Endodermal cell (in vitro differentiated cells): ENCODE results near the gene CENPA. TPM values are rescaled to one million over a fixed set of nuclear protein-coding genes. Genes with fewer than 3 reads are reported as not detected.
A peak's percentile ranks its signal among the peaks of the same experiment; 100 is the strongest.

ENCODE experiments used
- DNase-seq: peaks from one replicate; pipeline ENCODE4 v3.0.0-alpha.2; 2017
- H3K27ac ChIP-seq: 2 replicates; pipeline ENCODE4 v1.5.1; 2013; ENCODE audit warnings: mild to moderate bottlenecking, low read depth, low read length, moderate library complexity
- H3K27me3 ChIP-seq: 2 replicates; pipeline ENCODE4 v1.6.1; 2013; ENCODE audit warnings: mild to moderate bottlenecking, low read length, moderate library complexity; ENCODE audit not compliant: insufficient read depth, control insufficient read depth, poor library complexity, severe bottlenecking
- H3K36me3 ChIP-seq: 2 replicates; pipeline ENCODE4 v1.7.0; 2013; ENCODE audit warnings: mild to moderate bottlenecking, low read length, moderate library complexity; ENCODE audit not compliant: control insufficient read depth, insufficient read depth
- H3K4me1 ChIP-seq: one replicate; pipeline ENCODE4 v1.7.0; 2013; ENCODE audit warnings: low read length; ENCODE audit not compliant: control insufficient read depth, insufficient read depth
- H3K4me3 ChIP-seq: 2 replicates; pipeline ENCODE4 v1.5.1; 2013; ENCODE audit warnings: mild to moderate bottlenecking, low read length, moderate library complexity
- H3K9ac ChIP-seq: 2 replicates; pipeline ENCODE4 v1.6.1; 2013; ENCODE audit warnings: mild to moderate bottlenecking, low read length, moderate library complexity; ENCODE audit not compliant: poor library complexity, severe bottlenecking; ENCODE audit errors: extremely low read depth
- H3K9me3 ChIP-seq: 2 replicates; pipeline ENCODE4 v1.6.1; 2013; ENCODE audit warnings: mild to moderate bottlenecking, low read length, moderate library complexity; ENCODE audit not compliant: control insufficient read depth
- H3K27ac Mint-ChIP-seq: 2 replicates; pipeline ENCODE4 v1.8.0; 2020; ENCODE audit warnings: mixed read lengths
- H3K27me3 Mint-ChIP-seq: 2 replicates; pipeline ENCODE4 v1.8.0; 2021; ENCODE audit warnings: mild to moderate bottlenecking, mixed read lengths; ENCODE audit not compliant: insufficient read depth
- H3K36me3 Mint-ChIP-seq: 2 replicates; pipeline ENCODE4 v1.8.0; 2020; ENCODE audit warnings: low read depth, mixed read lengths
- H3K4me1 Mint-ChIP-seq: 2 replicates; pipeline ENCODE4 v1.8.0; 2020; ENCODE audit warnings: mixed read lengths
- H3K4me3 Mint-ChIP-seq: 2 replicates; pipeline ENCODE4 v1.8.0; 2020; ENCODE audit warnings: mild to moderate bottlenecking, moderate library complexity, mixed read lengths
- H3K9me3 Mint-ChIP-seq: 2 replicates; pipeline ENCODE4 v1.8.0; 2020; ENCODE audit warnings: mild to moderate bottlenecking, mixed read lengths
- CTCF ChIP-seq: fragments of 200-600 bp; sonication (generic); conservative IDR thresholded peaks from 2 replicates; pipeline ENCODE4 v1.5.0; 2021; ENCODE audit warnings: antibody characterized with exemption, mild to moderate bottlenecking
- WGBS, 2 experiments: methylation state at CpG; one replicate each; pipeline versions ENCODE4 v1.1.5 to v1.1.7; 2013; ENCODE audit warnings: missing lambda C conversion rate in 2 of 2, mixed read lengths in 1 of 2; ENCODE audit not compliant: insufficient coverage in 1 of 2, insufficient read length in 1 of 2; 5-methylcytosine and 5-hydroxymethylcytosine counted together
- total RNA-seq, 2 donors: library from RNA; stranded (reverse); fragmentation: NEBNext Ultra II Directional in 1 of 2; extraction: Animal tissue kit (Norgen Biotek cat#: 25700) in 1 of 2; gene quantifications; 2 replicates in 1 of 2; 3 replicates in 1 of 2; pipeline ENCODE4 v1.2.1, GENCODE V29; 2021

Gene CENPA
- total RNA-seq, 2 donors from 2014 or later: 21.5 to 38.3 TPM

- Histone ChIP-seq H3K4me3 (no peak overlapping the region), H3K4me1 (peaks cover 8% of the 10 kb centered on the region), H3K9me3 (no peaks in the 10 kb centered on the region), H3K9ac (no peak overlapping the region), H3K27ac (no peak overlapping the region), H3K27me3 (no peaks in the 10 kb centered on the region), H3K36me3 (no peaks in the 10 kb centered on the region)
- H3K27ac Mint-ChIP-seq: no peak overlapping the region
- 89% methylated on average over 11 to 14 of the region's 14 CpGs for WGBS, 2 experiments
- H3K9me3 Mint-ChIP-seq: no peaks in the 10 kb centered on the region
- peaks cover 20% of the 10 kb centered on the region for H3K4me1 Mint-ChIP-seq
- no peak overlapping the region for H3K4me3 Mint-ChIP-seq
- DNase-seq: no peak
- H3K27me3 Mint-ChIP-seq: no peaks in the 10 kb centered on the region
- H3K36me3 Mint-ChIP-seq: peaks cover 2% of the 10 kb centered on the region
- no peak for TF ChIP-seq CTCF
These were observed 16.6 kb upstream of the CENPA start for GRCh38 chr2:26769089-26769761.

- peak; percentile 67 for TF ChIP-seq CTCF
- Mint-ChIP-seq H3K4me1 (peaks cover 8% of the 10 kb centered on the region), H3K27ac (no peak overlapping the region), H3K4me3 (no peak overlapping the region), H3K36me3 (peaks cover 8% of the 10 kb centered on the region), H3K27me3 (no peaks in the 10 kb centered on the region), H3K9me3 (no peaks in the 10 kb centered on the region)
- Histone ChIP-seq H3K9me3 (no peaks in the 10 kb centered on the region), H3K9ac (no peak overlapping the region), H3K27me3 (no peaks in the 10 kb centered on the region), H3K36me3 (peaks cover 11% of the 10 kb centered on the region), H3K4me1 (peaks cover 3% of the 10 kb centered on the region), H3K4me3 (no peak overlapping the region), H3K27ac (no peak overlapping the region)
- 92 to 96% methylated on average over 4 to 6 of the region's 6 CpGs for WGBS, 2 experiments
- DNase-seq: no peak
These were observed 14.8 kb upstream of the CENPA start for GRCh38 chr2:26770986-26771586.

GRCh38 chr2:26772064-26773001, 13.5 kb upstream of the CENPA start:
- peak overlapping the region; percentile 18 for H3K27ac Mint-ChIP-seq
- H3K27me3 Mint-ChIP-seq: no peaks in the 10 kb centered on the region
- Histone ChIP-seq H3K27ac (no peak overlapping the region), H3K9ac (no peak overlapping the region), H3K4me3 (no peak overlapping the region), H3K4me1 (no peaks in the 10 kb centered on the region), H3K9me3 (no peaks in the 10 kb centered on the region), H3K27me3 (no peaks in the 10 kb centered on the region), H3K36me3 (peaks cover 22% of the 10 kb centered on the region)
- DNase-seq: no peak
- WGBS, 2 experiments: 92 to 93% methylated on average over 10 to 13 of the region's 13 CpGs
- no peak for TF ChIP-seq CTCF
- no peaks in the 10 kb centered on the region for H3K9me3 Mint-ChIP-seq
- peaks cover 7% of the 10 kb centered on the region for H3K4me1 Mint-ChIP-seq
- peaks cover 19% of the 10 kb centered on the region for H3K36me3 Mint-ChIP-seq
- H3K4me3 Mint-ChIP-seq: no peak overlapping the region
